ENCODE measurements around the gene CAMK2N1.

The CAMK2N1 gene

GRCh38 chr1:20442920-20443625 lies 42.9 kb downstream of the CAMK2N1 start:
- no peak for DNase-seq

- peak; percentile 48 for DNase-seq
These were observed 45.2 kb downstream of the CAMK2N1 start for GRCh38 chr1:20440785-20441200.

GRCh38 chr1:20439282-20439681 lies 46.7 kb downstream of the CAMK2N1 start:
- peak; percentile 26 for DNase-seq

- DNase-seq, result no peak
These were observed 48.4 kb downstream of the CAMK2N1 start for GRCh38 chr1:20437640-20438039.

- no peak for DNase-seq
These were observed 53.1 kb downstream of the CAMK2N1 start for GRCh38 chr1:20432891-20433290.
